ENCODE results near the gene DUSP22.
"Not testable (repeated sequence)": the region's sequence is repeated elsewhere in the genome, so short reads cannot be mapped to it uniquely, and the experiment has no call there.

- not testable (repeated sequence) for TF ChIP-seq NPAS2 (CRISPR knock-in tag; IDR thresholded peaks at IDR 0.05; ENCODE audit: borderline replicate concordance); POLR2A (IDR thresholded peaks at IDR 0.05; ENCODE audit: low read length); NR3C1 (IDR thresholded peaks at IDR 0.05); BHLHE40 (IDR thresholded peaks at IDR 0.05; ENCODE audit: low read depth, low read length); ELK1 (IDR thresholded peaks at IDR 0.05; ENCODE audit: low read depth, low read length); CTCF (IDR thresholded peaks at IDR 0.05); MAX (IDR thresholded peaks at IDR 0.05); EHMT2 (IDR thresholded peaks at IDR 0.05; ENCODE audit: low read depth); SMC3 (IDR thresholded peaks at IDR 0.05); ZC3H11A (IDR thresholded peaks at IDR 0.05); ZSCAN20 (CRISPR knock-in tag; IDR thresholded peaks at IDR 0.05); RAD21 (conservative IDR thresholded peaks at IDR 0.05 in 1 of 2, IDR thresholded peaks at IDR 0.05 in 1 of 2); POLR2AphosphoS2 (conservative IDR thresholded peaks at IDR 0.05; ENCODE audit: low read length)
These were observed 44.2 kb upstream of the DUSP22 start for GRCh38 chr6:248046-248445.
